Measurements from ENCODE around the gene MOB3B.

Gene MOB3B

DNA sequence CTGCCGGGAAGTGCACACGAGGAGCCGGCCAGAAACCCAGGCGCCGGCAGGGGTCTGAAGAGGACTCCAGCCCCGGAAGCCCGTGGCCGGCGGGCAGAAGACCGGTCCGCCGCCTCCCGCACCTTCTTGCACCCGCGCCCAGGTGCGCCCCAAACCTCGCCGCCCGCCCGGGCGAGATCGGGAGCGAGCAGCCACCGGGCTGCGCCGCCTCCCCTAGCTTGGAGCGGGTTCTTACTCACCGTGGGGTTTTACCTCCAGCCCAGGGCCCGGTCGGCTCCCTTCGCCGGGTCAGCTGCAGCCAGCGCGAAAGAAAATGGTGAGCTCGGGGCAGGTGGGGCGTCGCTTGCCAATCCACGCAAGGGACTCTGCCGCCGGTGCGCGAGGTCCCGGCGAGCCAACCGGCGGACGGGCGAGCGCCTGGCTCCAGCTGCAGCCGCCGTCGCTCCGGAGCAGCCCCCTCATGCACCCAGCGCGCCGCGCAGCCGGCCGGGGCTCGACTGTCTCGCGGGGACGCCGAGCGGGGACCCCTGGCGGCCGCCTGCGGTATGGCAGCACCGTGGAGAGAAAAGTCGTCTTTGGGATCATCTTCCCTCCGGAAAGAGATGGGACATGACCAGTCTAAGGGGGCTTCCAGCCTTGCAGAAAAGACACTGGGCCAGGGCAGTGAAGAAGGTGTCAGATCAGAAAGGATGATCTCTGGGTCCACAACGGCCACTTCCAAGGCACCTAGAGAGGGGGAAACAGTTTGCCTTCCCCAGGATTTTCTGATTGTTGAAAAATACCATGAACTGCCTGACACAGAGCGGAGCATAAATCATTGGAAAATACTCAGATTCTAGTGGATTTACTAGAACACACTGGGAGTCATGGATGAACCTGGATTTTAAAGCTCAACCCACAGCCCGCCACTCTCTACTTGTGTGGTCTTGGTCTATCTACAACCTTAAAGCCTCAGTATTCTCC lies at the start of gene MOB3B:
TSS of gene MOB3B (minus strand) at position 499 of the 963 bp plus-strand sequence. CDS start 74,264 bp downstream, outside the sequence.
- peak within 1 kb of the TSS; percentile 66 for H3K4me3 ChIP-seq (ENCODE audit: low read length)
- peak; percentile 60 for DNase-seq (ENCODE audit: low read depth)
- TF ChIP-seq, protein P1, sequence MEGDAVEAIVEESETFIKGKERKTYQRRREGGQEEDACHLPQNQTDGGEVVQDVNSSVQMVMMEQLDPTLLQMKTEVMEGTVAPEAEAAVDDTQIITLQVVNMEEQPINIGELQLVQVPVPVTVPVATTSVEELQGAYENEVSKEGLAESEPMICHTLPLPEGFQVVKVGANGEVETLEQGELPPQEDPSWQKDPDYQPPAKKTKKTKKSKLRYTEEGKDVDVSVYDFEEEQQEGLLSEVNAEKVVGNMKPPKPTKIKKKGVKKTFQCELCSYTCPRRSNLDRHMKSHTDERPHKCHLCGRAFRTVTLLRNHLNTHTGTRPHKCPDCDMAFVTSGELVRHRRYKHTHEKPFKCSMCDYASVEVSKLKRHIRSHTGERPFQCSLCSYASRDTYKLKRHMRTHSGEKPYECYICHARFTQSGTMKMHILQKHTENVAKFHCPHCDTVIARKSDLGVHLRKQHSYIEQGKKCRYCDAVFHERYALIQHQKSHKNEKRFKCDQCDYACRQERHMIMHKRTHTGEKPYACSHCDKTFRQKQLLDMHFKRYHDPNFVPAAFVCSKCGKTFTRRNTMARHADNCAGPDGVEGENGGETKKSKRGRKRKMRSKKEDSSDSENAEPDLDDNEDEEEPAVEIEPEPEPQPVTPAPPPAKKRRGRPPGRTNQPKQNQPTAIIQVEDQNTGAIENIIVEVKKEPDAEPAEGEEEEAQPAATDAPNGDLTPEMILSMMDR (conservative IDR thresholded peaks at IDR 0.05; ENCODE audit: low read length): peak; percentile 67

GRCh38 chr9:27573634-27574590 lies 44.3 kb upstream of the MOB3B start:
- TF ChIP-seq, protein P1 (conservative IDR thresholded peaks at IDR 0.05; ENCODE audit: low read length): no peak; the same call in 1 of the 2 replicates
- peak; percentile 96 for DNase-seq (ENCODE audit: low read depth)
- peak overlapping the region; percentile 78 for H3K4me3 ChIP-seq (ENCODE audit: low read length)

DNA sequence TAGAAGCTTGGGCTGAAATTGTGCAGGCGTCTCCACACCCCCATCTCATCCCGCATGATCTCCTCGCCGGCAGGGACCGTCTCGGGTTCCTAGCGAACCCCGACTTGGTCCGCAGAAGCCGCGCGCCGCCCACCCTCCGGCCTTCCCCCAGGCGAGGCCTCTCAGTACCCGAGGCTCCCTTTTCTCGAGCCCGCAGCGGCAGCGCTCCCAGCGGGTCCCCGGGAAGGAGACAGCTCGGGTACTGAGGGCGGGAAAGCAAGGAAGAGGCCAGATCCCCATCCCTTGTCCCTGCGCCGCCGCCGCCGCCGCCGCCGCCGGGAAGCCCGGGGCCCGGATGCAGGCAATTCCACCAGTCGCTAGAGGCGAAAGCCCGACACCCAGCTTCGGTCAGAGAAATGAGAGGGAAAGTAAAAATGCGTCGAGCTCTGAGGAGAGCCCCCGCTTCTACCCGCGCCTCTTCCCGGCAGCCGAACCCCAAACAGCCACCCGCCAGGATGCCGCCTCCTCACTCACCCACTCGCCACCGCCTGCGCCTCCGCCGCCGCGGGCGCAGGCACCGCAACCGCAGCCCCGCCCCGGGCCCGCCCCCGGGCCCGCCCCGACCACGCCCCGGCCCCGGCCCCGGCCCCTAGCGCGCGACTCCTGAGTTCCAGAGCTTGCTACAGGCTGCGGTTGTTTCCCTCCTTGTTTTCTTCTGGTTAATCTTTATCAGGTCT lies 43.5 kb upstream of the MOB3B start, which contains the start of gene C9orf72:
TSS of gene C9orf72 (minus strand) at position 564 of the 716 bp plus-strand sequence. CDS start 6,361 bp downstream, outside the sequence.
- peak; percentile 44 for DNase-seq (ENCODE audit: low read depth)
- peak within 1 kb of the TSS; percentile 78 for H3K4me3 ChIP-seq (ENCODE audit: low read length)
- TF ChIP-seq, protein P1 (conservative IDR thresholded peaks at IDR 0.05; ENCODE audit: low read length): no peak; the same call in 1 of the 2 replicates

GRCh38 chr9:27572566-27572917 lies 42.9 kb upstream of the MOB3B start:
- DNase-seq (ENCODE audit: low read depth): peak; percentile 40
- H3K4me3 ChIP-seq (ENCODE audit: low read length): peak overlapping the region; percentile 78
- TF ChIP-seq, protein P1 (conservative IDR thresholded peaks at IDR 0.05; ENCODE audit: low read length): no peak

DNA sequence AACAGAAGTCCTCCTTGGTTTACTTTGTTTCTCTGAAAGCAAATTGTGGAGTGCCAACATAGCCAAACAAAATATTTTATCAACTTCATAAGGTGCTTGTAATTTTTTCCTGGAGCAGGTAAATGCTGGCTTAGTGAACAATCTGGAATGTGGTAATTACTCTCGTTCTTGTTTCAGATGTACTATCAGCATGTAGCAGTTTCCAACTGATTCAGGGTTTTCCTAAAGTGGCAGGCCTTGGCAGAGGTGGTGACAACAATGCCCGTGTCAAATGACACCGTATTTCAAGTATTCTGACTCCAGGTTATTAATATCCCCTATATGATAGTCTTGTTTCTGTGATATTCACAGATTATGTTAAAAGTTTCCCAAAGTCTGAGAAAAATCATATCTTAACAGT lies 42.4 kb upstream of the MOB3B start:
- no peak for DNase-seq (ENCODE audit: low read depth)
- H3K4me3 ChIP-seq (ENCODE audit: low read length): peak overlapping the region; percentile 78
- TF ChIP-seq, protein P1 (conservative IDR thresholded peaks at IDR 0.05; ENCODE audit: low read length): no peak

DNA sequence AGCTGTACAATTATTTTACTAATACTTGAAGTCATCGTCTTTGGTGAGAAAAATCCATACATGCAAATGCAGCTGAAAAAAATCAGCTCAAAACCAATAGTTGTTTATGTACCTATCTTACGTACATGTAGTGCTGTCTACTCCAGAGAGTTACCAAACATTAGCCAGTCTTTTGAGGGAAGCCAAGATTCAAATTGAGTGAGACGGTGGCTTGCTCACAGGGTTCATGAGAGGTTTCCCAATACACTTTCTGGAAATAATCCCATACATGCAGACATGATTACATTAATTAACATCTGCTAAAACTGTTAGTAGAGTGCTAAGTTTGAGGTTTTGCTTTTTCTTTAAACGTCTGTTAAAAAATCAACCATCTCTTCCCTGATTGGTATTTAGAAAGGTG lies 41.4 kb upstream of the MOB3B start:
- no peak overlapping the region for H3K4me3 ChIP-seq (ENCODE audit: low read length)
- DNase-seq (ENCODE audit: low read depth): no peak
- TF ChIP-seq, protein P1 (conservative IDR thresholded peaks at IDR 0.05; ENCODE audit: low read length): no peak

All from AG10803 (cell line).